Astrocyte (in vitro differentiated cells and primary cell): ENCODE measurements around the gene FAM170B. TPM values are rescaled to one million over a fixed set of nuclear protein-coding genes. Genes with fewer than 3 reads are reported as not detected.

Experiments used
- DNase-seq: peaks from one replicate; pipeline ENCODE4 v3.0.0-alpha.2; 2010; ENCODE audit warnings: low read depth
- FAIRE-seq: peaks from 2 replicates; lab custom pipeline; 2011; peaks lifted over from hg19 to GRCh38; lab: Jason Lieb, UNC
- H2AFZ ChIP-seq: 2 replicates; pipeline ENCODE4 v1.6.0; 2012; ENCODE audit warnings: low read depth, low read length, inconsistent platforms
- H3K27ac ChIP-seq: 2 replicates; pipeline ENCODE4 v1.5.1; 2011; ENCODE audit warnings: low read depth, low read length, inconsistent platforms
- H3K27me3 ChIP-seq: 2 replicates; pipeline ENCODE4 v1.6.0; 2011; ENCODE audit warnings: low read length, inconsistent platforms; ENCODE audit not compliant: insufficient read depth
- H3K36me3 ChIP-seq: 2 replicates; pipeline ENCODE4 v1.5.1; 2011; ENCODE audit warnings: low read length, inconsistent platforms; ENCODE audit not compliant: insufficient read depth
- H3K4me1 ChIP-seq: 2 replicates; pipeline ENCODE4 v1.5.1; 2011; ENCODE audit warnings: low read length, inconsistent platforms; ENCODE audit not compliant: insufficient read depth
- H3K4me2 ChIP-seq: 2 replicates; pipeline ENCODE4 v1.6.0; 2012; ENCODE audit warnings: low read length, inconsistent platforms
- H3K4me3 ChIP-seq: 2 replicates; pipeline ENCODE4 v1.5.1; 2011; ENCODE audit warnings: low read depth, mild to moderate bottlenecking, low read length, inconsistent platforms; ENCODE audit not compliant: insufficient read depth
- H3K79me2 ChIP-seq: 2 replicates; pipeline ENCODE4 v1.6.0; 2012; ENCODE audit warnings: mild to moderate bottlenecking, low read length, inconsistent platforms; ENCODE audit not compliant: insufficient read depth
- H3K9ac ChIP-seq: 2 replicates; pipeline ENCODE4 v1.6.0; 2012; ENCODE audit warnings: mild to moderate bottlenecking, low read length, inconsistent platforms
- H3K9me3 ChIP-seq: 2 replicates; pipeline ENCODE4 v1.5.1; 2012; ENCODE audit warnings: low read depth, mild to moderate bottlenecking, low read length, inconsistent platforms; ENCODE audit not compliant: insufficient read depth
- H4K20me1 ChIP-seq: 2 replicates; pipeline ENCODE4 v1.6.0; 2012; ENCODE audit warnings: low read length, inconsistent platforms; ENCODE audit not compliant: insufficient read depth
- H3K27ac Mint-ChIP-seq: one replicate; pipeline ENCODE4 v1.8.0; 2021; ENCODE audit warnings: mild to moderate bottlenecking, mixed read lengths; ENCODE audit not compliant: unreplicated experiment
- H3K27me3 Mint-ChIP-seq: one replicate; pipeline ENCODE4 v1.8.0; 2021; ENCODE audit warnings: low read depth, mixed read lengths; ENCODE audit not compliant: unreplicated experiment
- H3K36me3 Mint-ChIP-seq: one replicate; pipeline ENCODE4 v1.8.0; 2021; ENCODE audit warnings: low read depth, mixed read lengths; ENCODE audit not compliant: unreplicated experiment
- H3K4me1 Mint-ChIP-seq: one replicate; pipeline ENCODE4 v1.8.0; 2021; ENCODE audit warnings: low read depth, mixed read lengths; ENCODE audit not compliant: unreplicated experiment
- H3K4me3 Mint-ChIP-seq: one replicate; pipeline ENCODE4 v1.8.0; 2021; ENCODE audit warnings: mild to moderate bottlenecking, moderate library complexity, mixed read lengths; ENCODE audit not compliant: unreplicated experiment
- H3K9me3 Mint-ChIP-seq: one replicate; pipeline ENCODE4 v1.8.0; 2021; ENCODE audit warnings: mild to moderate bottlenecking, mixed read lengths; ENCODE audit not compliant: unreplicated experiment
- EZH2 ChIP-seq: IDR thresholded peaks from 2 replicates; pipeline ENCODE4 v1.6.1; 2012; ENCODE audit warnings: mild to moderate bottlenecking, low read length, inconsistent platforms; ENCODE audit not compliant: insufficient read depth
- total RNA-seq: library from RNA; stranded (reverse); gene quantifications from 2 replicates; pipeline ENCODE4 v1.2.1, GENCODE V29; 2021
- TF ChIP-seq, protein P1 (sequence below): IDR thresholded peaks from 2 replicates; pipeline ENCODE4 v1.5.1; 2011; ENCODE audit warnings: low read depth, mild to moderate bottlenecking, inconsistent platforms, low read length, moderate library complexity; ENCODE audit not compliant: insufficient read depth

FAM170B gene
- total RNA-seq, 1 donor from 2014 or later = not detected

DNA sequence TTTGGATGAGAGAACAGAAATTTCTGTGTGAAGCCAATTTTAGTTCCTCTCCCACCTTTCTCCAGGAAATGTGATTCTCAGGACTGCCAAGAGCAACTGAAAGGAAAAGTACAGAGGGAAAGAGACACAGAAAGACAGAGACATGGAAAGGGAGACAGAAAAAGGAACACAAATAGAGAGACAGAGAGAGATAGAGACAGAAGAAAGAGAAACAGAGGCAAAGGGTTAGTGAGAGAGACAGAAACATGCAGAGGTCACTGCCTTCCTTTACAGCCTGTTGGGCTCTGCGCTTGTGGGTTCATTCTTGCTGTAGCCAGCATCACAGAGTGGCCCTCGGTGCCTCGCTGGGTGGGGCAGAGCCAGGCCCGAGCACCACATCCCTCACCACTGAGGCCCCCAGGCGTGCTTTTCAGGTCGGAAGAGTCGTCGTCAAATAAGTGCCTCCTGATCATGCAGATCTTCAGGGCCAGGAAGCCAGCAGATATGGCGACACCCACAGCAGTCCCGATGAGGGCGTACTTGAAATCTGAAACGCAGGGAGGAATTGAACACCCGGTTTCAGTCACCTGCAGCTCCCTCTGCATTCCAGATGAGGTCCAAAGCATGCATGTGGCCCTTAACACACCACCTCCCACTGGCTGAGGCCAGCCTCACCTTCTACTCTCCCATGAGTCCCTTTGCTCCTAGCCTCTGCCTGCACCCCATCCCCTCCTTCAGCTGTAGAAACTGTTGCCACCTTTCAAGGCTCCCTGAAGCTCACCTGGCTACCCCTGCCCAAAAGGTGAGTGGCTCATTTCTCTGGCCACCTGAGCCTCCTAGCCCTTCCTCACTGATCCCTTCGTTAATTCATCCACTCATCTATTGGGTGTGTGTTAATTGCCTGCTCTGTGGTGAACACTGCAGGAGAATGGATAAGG lies 32.9 kb upstream of the FAM170B start:
- Histone ChIP-seq H3K9ac (no peak overlapping the region), H3K27me3 (no peaks in the 10 kb centered on the region), H3K79me2 (no peaks in the 10 kb centered on the region), H3K4me1 (peaks cover 11% of the 10 kb centered on the region), H3K4me2 (no peak overlapping the region), H3K4me3 (no peak overlapping the region), H3K36me3 (no peaks in the 10 kb centered on the region), H2AFZ (no peak overlapping the region), H4K20me1 (no peaks in the 10 kb centered on the region), H3K27ac (no peak overlapping the region), H3K9me3 (no peaks in the 10 kb centered on the region)
- peaks cover 2% of the 10 kb centered on the region for H3K4me1 Mint-ChIP-seq
- peaks cover 38% of the 10 kb centered on the region for H3K27me3 Mint-ChIP-seq
- DNase-seq = no peak
- no peaks in the 10 kb centered on the region for H3K36me3 Mint-ChIP-seq
- peak overlapping the region; percentile 20 for H3K27ac Mint-ChIP-seq
- no peak overlapping the region for H3K4me3 Mint-ChIP-seq
- H3K9me3 Mint-ChIP-seq = no peaks in the 10 kb centered on the region
- no peak for TF ChIP-seq EZH2
- TF ChIP-seq, protein P1, sequence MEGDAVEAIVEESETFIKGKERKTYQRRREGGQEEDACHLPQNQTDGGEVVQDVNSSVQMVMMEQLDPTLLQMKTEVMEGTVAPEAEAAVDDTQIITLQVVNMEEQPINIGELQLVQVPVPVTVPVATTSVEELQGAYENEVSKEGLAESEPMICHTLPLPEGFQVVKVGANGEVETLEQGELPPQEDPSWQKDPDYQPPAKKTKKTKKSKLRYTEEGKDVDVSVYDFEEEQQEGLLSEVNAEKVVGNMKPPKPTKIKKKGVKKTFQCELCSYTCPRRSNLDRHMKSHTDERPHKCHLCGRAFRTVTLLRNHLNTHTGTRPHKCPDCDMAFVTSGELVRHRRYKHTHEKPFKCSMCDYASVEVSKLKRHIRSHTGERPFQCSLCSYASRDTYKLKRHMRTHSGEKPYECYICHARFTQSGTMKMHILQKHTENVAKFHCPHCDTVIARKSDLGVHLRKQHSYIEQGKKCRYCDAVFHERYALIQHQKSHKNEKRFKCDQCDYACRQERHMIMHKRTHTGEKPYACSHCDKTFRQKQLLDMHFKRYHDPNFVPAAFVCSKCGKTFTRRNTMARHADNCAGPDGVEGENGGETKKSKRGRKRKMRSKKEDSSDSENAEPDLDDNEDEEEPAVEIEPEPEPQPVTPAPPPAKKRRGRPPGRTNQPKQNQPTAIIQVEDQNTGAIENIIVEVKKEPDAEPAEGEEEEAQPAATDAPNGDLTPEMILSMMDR = no peak
- FAIRE-seq = no peak

DNA sequence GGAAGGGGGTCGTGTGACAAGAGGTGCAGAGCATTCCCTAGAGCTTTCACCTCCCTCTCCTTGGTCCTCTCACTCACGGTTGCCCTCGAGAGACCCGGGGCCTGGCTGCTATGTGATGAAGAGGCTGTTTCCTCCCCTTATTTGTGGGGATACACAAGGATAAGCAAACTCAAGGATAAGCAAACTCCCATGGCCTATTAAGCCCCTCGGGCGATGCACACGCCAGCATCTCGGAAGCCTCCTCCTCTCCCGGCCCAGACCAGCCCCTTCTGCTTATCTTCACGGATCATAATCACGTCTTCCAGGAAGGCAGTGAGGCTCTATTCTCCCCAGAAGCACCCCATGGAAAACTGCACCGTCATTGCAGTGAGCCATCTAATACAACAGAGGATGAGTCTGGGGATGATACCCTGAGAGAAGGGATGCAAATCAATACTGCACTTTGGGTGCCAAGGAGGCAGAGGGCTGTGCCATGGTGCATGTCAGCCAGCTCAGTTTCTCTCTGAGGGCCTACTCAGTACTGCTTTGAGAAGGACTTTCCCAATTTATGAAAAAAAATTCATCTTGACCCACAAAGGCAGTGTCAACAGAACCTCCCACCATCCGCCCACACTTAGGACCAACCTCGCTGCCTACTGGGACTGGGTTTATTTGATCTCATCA lies 32.1 kb upstream of the FAM170B start:
- H3K9ac ChIP-seq = no peak overlapping the region
- no peaks in the 10 kb centered on the region for H3K36me3 ChIP-seq
- DNase-seq (no peak), FAIRE-seq (no peak)
- H3K4me2 ChIP-seq = no peak overlapping the region
- no peaks in the 10 kb centered on the region for H3K79me2 ChIP-seq
- Mint-ChIP-seq H3K36me3 (no peaks in the 10 kb centered on the region), H3K27ac (no peak overlapping the region), H3K27me3 (peaks cover 41% of the 10 kb centered on the region), H3K4me1 (peaks cover 2% of the 10 kb centered on the region), H3K4me3 (no peak overlapping the region), H3K9me3 (no peaks in the 10 kb centered on the region)
- H4K20me1 ChIP-seq = no peaks in the 10 kb centered on the region
- peaks cover 15% of the 10 kb centered on the region for H3K4me1 ChIP-seq
- H3K27ac ChIP-seq = no peak overlapping the region
- H3K4me3 ChIP-seq = no peak overlapping the region
- H3K9me3 ChIP-seq = no peaks in the 10 kb centered on the region
- no peak overlapping the region for H2AFZ ChIP-seq
- TF ChIP-seq, protein P1 = no peak
- H3K27me3 ChIP-seq = no peaks in the 10 kb centered on the region

DNA sequence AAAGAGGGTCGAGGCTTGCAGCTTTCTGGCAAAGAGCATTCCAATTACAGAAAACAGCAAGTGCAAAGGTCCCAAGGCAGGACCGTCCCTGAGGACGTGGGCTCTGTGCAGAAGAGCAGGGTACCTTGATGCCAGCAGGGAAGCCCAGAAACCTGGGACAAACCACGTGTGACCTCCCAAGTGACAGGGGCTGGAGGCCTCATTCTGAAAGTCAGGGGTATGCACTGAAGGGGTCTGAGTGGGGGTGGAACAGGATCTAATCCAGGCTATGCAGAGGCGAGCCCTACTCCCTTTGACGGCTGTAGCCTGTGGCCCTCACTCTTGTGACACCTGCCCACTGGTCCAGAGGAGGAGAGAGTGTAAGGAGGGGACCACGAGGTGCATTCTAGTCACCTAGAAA lies 31.4 kb upstream of the FAM170B start:
- Mint-ChIP-seq H3K27ac (no peak overlapping the region), H3K36me3 (no peaks in the 10 kb centered on the region), H3K9me3 (no peaks in the 10 kb centered on the region), H3K27me3 (peaks cover 35% of the 10 kb centered on the region), H3K4me1 (peaks cover 2% of the 10 kb centered on the region), H3K4me3 (no peak overlapping the region)
- no peak overlapping the region for H3K4me3 ChIP-seq
- H3K4me1 ChIP-seq = peaks cover 15% of the 10 kb centered on the region
- no peaks in the 10 kb centered on the region for H3K79me2 ChIP-seq
- TF ChIP-seq, protein P1 = no peak
- no peak overlapping the region for H3K9ac ChIP-seq
- no peaks in the 10 kb centered on the region for H3K27me3 ChIP-seq
- no peaks in the 10 kb centered on the region for H4K20me1 ChIP-seq
- no peaks in the 10 kb centered on the region for H3K9me3 ChIP-seq
- H3K4me2 ChIP-seq = no peak overlapping the region
- no peaks in the 10 kb centered on the region for H3K36me3 ChIP-seq
- DNase-seq (no peak), FAIRE-seq (no peak)
- no peak overlapping the region for H2AFZ ChIP-seq
- H3K27ac ChIP-seq = no peak overlapping the region
